Lower lobe of right lung (tissue), 2 donors: Measurements from ENCODE around the gene C17orf114.
A peak's percentile ranks its signal among the peaks of the same experiment; 100 is the strongest.

Source experiments
- ATAC-seq, 2 donors: fragments of 200-7000 bp; cut with Tn5 transposase; one replicate each; pipeline ENCODE4 v1.9.1; 2020 to 2022; ENCODE audit warnings: mild to moderate bottlenecking in 2 of 2, moderate library complexity in 2 of 2
- DNase-seq: peaks from one replicate; pipeline ENCODE4 v3.0.0-alpha.2; 2020
- H3K27ac ChIP-seq: fragments of 200-600 bp; one replicate; pipeline ENCODE4 v1.8.0; 2022
- H3K27me3 ChIP-seq: fragments of 200-600 bp; one replicate; pipeline ENCODE4 v1.8.0; 2022; ENCODE audit warnings: low read depth
- H3K36me3 ChIP-seq: fragments of 200-600 bp; one replicate; pipeline ENCODE4 v1.8.0; 2022; ENCODE audit warnings: mild to moderate bottlenecking
- H3K4me1 ChIP-seq: fragments of 200-600 bp; one replicate; pipeline ENCODE4 v1.8.0; 2022
- H3K4me3 ChIP-seq: fragments of 200-600 bp; one replicate; pipeline ENCODE4 v1.8.0; 2022; ENCODE audit warnings: mild to moderate bottlenecking
- H3K9me3 ChIP-seq: fragments of 200-600 bp; one replicate; pipeline ENCODE4 v1.8.0; 2022
- CTCF ChIP-seq: fragments of 200-600 bp; IDR thresholded peaks from one replicate; pipeline ENCODE4 v1.8.0; 2022; ENCODE audit warnings: antibody characterized with exemption, mild to moderate bottlenecking
- intact Hi-C: fragments of 100-400 bp; cut with DNase I; formaldehyde crosslinking; loops from one replicate; pipeline ENCODE4 v1.11.0; 2022
- donor health status: DM: no; HTN: yes; CAD: no; lungs with severe emphysema.

The C17orf114 gene

GRCh38 chr17:4845118-4845517 lies 43.0 kb upstream of the C17orf114 start:
- Histone ChIP-seq H3K36me3 (no peaks in the 10 kb centered on the region), H3K9me3 (no peaks in the 10 kb centered on the region), H3K27ac (peak overlapping the region; percentile 14), H3K4me3 (no peak overlapping the region), H3K27me3 (no peaks in the 10 kb centered on the region), H3K4me1 (peaks cover 70% of the 10 kb centered on the region)
- intact Hi-C loops, result no loop called here
- TF ChIP-seq CTCF, result no peak
- ATAC-seq (peak; percentile 67 to 74), DNase-seq (no peak)

- intact Hi-C loops, result no loop called here
- no peak for DNase-seq
- ATAC-seq, result peak in 1 of 2 donors; percentile 15
- no peak for TF ChIP-seq CTCF
- Histone ChIP-seq H3K9me3 (no peaks in the 10 kb centered on the region), H3K36me3 (no peaks in the 10 kb centered on the region), H3K27ac (peak overlapping the region; percentile 26), H3K27me3 (no peaks in the 10 kb centered on the region), H3K4me3 (no peak overlapping the region), H3K4me1 (peaks cover 66% of the 10 kb centered on the region)
These were observed 41.3 kb upstream of the C17orf114 start for GRCh38 chr17:4843321-4844000.

DNA sequence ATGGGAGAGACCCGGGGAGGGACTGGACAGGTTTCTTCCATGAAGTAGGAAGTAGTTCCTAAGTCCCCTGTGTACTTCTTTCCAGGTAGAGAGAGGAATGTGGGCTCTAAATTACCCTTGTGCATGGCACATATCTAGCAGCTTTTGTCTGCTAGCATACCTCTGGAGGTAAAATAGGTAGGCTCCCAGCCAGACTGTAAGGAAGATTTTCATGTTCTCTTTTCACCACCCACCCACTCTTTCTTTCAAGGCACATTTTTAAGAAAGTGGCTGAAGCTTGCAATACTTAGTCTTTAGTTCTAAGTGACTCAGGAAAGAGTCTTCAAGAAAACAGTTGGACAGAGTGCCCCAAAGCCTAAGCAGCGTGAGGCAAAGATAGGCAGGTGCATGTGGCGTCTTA lies 40.2 kb upstream of the C17orf114 start:
- no peak overlapping the region for H3K27ac ChIP-seq
- ATAC-seq (no peak), DNase-seq (no peak)
- H3K27me3 ChIP-seq, result no peaks in the 10 kb centered on the region
- TF ChIP-seq CTCF, result no peak
- H3K9me3 ChIP-seq, result no peaks in the 10 kb centered on the region
- peaks cover 3% of the 10 kb centered on the region for H3K36me3 ChIP-seq
- H3K4me1 ChIP-seq, result peaks cover 67% of the 10 kb centered on the region
- no peak overlapping the region for H3K4me3 ChIP-seq
- intact Hi-C loops, result no loop called here

DNA sequence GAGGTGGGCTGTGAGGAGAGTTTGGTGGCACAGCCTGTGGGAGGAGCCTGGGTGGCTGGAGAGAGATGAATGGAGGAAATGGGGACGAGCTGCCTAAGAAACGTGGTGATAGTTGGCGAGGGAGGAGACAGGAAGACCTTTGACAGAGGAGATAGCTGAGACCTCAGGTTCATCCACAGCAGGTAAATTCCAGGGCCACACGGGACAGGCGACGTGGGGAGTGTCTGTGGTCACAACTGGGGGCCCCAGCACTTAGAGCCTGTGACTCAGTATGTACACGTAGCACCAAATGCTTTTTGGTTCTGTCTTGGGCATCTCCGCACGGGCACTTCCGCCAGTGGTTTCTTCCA lies 38.7 kb upstream of the C17orf114 start:
- Histone ChIP-seq H3K27ac (no peak overlapping the region), H3K4me1 (peaks cover 76% of the 10 kb centered on the region), H3K36me3 (peaks cover 3% of the 10 kb centered on the region), H3K9me3 (no peaks in the 10 kb centered on the region), H3K27me3 (no peaks in the 10 kb centered on the region), H3K4me3 (no peak overlapping the region)
- ATAC-seq, result no peak
- DNase-seq, result no peak
- intact Hi-C loops, result no loop called here
- no peak for TF ChIP-seq CTCF

DNA sequence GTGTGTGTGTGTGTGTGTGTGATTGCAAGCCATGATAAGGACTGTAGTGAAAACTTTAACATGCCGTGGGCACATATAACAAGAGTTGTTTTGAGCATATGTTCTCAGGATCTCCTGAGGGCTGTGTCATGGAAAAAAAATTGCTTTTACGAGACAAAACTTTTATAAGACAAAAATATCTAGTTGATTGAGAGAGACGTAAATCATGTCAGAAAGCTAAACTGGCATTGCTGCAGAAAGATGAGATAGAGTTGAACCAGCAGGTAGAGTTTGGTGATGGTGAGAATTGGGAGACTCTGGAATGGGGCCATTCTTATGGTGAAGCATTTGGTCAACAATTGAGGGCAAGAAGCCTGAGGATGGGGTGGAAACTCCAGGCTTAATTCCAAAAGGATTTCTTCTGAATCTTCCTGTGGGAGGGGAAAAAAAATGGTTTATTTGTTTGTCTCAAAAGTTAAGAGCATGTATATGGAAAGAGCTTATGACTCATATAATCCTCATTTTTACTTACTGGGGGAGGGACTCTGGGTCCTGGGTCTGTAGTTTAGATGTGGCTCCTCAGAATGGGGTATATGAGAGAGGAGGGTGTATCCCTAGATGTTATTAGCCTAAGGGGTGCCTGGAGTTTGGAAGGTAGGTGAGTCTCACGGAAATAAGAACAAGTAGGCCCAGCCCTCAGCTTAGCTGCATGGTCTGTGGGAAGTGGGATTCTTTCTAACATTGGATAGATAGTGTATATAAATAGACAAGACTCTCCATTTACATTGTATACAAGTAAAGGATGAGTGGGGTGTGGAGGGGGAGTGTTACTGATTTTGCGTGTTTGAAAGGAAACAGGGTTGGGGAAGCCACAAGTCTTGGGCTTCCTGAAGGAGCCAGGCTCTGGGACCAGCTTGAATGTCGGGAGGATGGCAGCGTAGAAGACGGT lies 38.1 kb upstream of the C17orf114 start:
- Histone ChIP-seq H3K27ac (no peak overlapping the region), H3K27me3 (no peaks in the 10 kb centered on the region), H3K9me3 (no peaks in the 10 kb centered on the region), H3K4me3 (no peak overlapping the region), H3K4me1 (peaks cover 77% of the 10 kb centered on the region), H3K36me3 (peaks cover 3% of the 10 kb centered on the region)
- DNase-seq, result no peak
- no peak for ATAC-seq
- intact Hi-C loops, result no loop called here
- no peak for TF ChIP-seq CTCF
